Articular chondrocyte of knee joint (primary cell): ENCODE measurements around the gene UTP20. TPM values are rescaled to one million over a fixed set of nuclear protein-coding genes. Genes with fewer than 3 reads are reported as not detected.

Source experiments
- small RNA-seq: library from RNA; depleted of rRNA; stranded (forward); fragments of <200 nt; gene quantifications from one replicate; pipeline ENCODE3, GENCODE V24; 2012
- total RNA-seq: library from RNA; depleted of rRNA; stranded (reverse); fragments of >200 nt; gene quantifications from 2 replicates; pipeline ENCODE4 v1.2.3, GENCODE V29; 2012

The UTP20 gene
- 25.8 and 26.9 TPM in 2 replicates for total RNA-seq

GRCh38 chr12:101280006-101280505, at the start of gene UTP20:
TSS of gene UTP20 (plus strand) at chr12:101280105. CDS start at chr12:101280283, 178 bp downstream.

GRCh38 chr12:101407436-101408345, 127.8 kb downstream of the UTP20 start, which contains the start of gene ARL1:
TSS of gene ARL1 (minus strand) at chr12:101407772. CDS start at chr12:101407645, 127 bp downstream.

Small RNAs within 50 kb of the gene (small RNA-seq; reads per million reads assigned to genes)
- gene RNU6-1068P (not detected), gene RPS27P23 (not detected)

Other genes with a start within 250 kb of the UTP20 start
- not detected in 2 replicates for gene SLC5A8, start 69.9 kb upstream of the UTP20 start, total RNA-seq
- gene ARL1, start 127.7 kb downstream of the UTP20 start, total RNA-seq = 112 and 142 TPM in 2 replicates
- not detected in 2 replicates for gene SPIC, start 195.2 kb downstream of the UTP20 start, total RNA-seq